Measurements from ENCODE around the gene ACAP2.

- TF ChIP-seq POLR2A (IDR thresholded peaks at IDR 0.05) (no peak), CTCF (IDR thresholded peaks at IDR 0.05) (no peak), POLR2AphosphoS5 (IDR thresholded peaks at IDR 0.05; ENCODE audit: insufficient read depth in 1 of 2, low read depth in 1 of 2) (no peak)
Observed at GRCh38 chr3:195226900-195227447, 215.8 kb downstream of the ACAP2 start.

Data from vagina (tissue), 2 donors.